ENCODE data around the gene EMP3. TPM values are rescaled to one million over a fixed set of nuclear protein-coding genes. Genes with fewer than 3 reads are reported as not detected.
"Not testable (repeated sequence)": the region's sequence is repeated elsewhere in the genome, so short reads cannot be mapped to it uniquely, and the experiment has no call there.

The EMP3 gene
- total RNA-seq, 2 experiments from 2014 or later, result 189 to 191 TPM

GRCh38 chr19:48371367-48371766 lies 46.0 kb downstream of the EMP3 start:
- no peaks in the 10 kb centered on the region for H3K9me3 Mint-ChIP-seq
- no peak overlapping the region for H3K4me3 Mint-ChIP-seq
- H3K27me3 Mint-ChIP-seq, result no peaks in the 10 kb centered on the region
- no peak for ATAC-seq
- DNase-seq, result no peak
- intact Hi-C loops (cut with micrococcal nuclease), result no loop called here
- no peak overlapping the region for H3K27ac Mint-ChIP-seq
- H3K36me3 Mint-ChIP-seq (ENCODE audit: low read depth), result no peaks in the 10 kb centered on the region
- TF ChIP-seq CTCF (IDR thresholded peaks at IDR 0.05), result no peak
- H3K4me1 Mint-ChIP-seq (ENCODE audit: low read depth), result no peaks in the 10 kb centered on the region
- CTCF ChIA-PET, result no interaction called here
- POLR2A ChIA-PET, result no interaction called here

- H3K27ac Mint-ChIP-seq; H3K4me1 Mint-ChIP-seq (ENCODE audit: low read depth); H3K4me3 Mint-ChIP-seq; POLR2A ChIA-PET; H3K36me3 Mint-ChIP-seq (ENCODE audit: low read depth); CTCF ChIA-PET; H3K9me3 Mint-ChIP-seq; H3K27me3 Mint-ChIP-seq; ATAC-seq; DNase-seq; intact Hi-C loops (cut with micrococcal nuclease): not testable (repeated sequence)
These were observed 46.4 kb downstream of the EMP3 start for GRCh38 chr19:48371771-48372170.

GRCh38 chr19:48372904-48373303 lies 47.6 kb downstream of the EMP3 start:
- H3K27ac Mint-ChIP-seq, result no peak overlapping the region
- POLR2A ChIA-PET, result interaction anchor here (0.9 to 1.6 kb wide), 2 partner anchors 8 to 14 kb away, joined by 3 to 5 read pairs; no protein-coding TSS in a partner anchor
- no peak for TF ChIP-seq CTCF (IDR thresholded peaks at IDR 0.05)
- intact Hi-C loops (cut with micrococcal nuclease), result no loop called here
- DNase-seq (no peak), ATAC-seq (no peak)
- H3K36me3 Mint-ChIP-seq (ENCODE audit: low read depth), result no peaks in the 10 kb centered on the region
- H3K4me3 Mint-ChIP-seq, result no peak overlapping the region
- CTCF ChIA-PET, result interaction anchor here (1.3 kb wide), 1 partner anchor 58 kb away, joined by 3 read pairs; no protein-coding TSS in a partner anchor
- H3K9me3 Mint-ChIP-seq, result no peaks in the 10 kb centered on the region
- no peaks in the 10 kb centered on the region for H3K4me1 Mint-ChIP-seq (ENCODE audit: low read depth)
- no peaks in the 10 kb centered on the region for H3K27me3 Mint-ChIP-seq

GRCh38 chr19:48373567-48373966 lies 48.2 kb downstream of the EMP3 start:
- POLR2A ChIA-PET, result interaction anchor here (0.9 to 1.6 kb wide), 2 partner anchors 9 to 13 kb away, joined by 3 to 5 read pairs; no protein-coding TSS in a partner anchor
- no peak for TF ChIP-seq CTCF (IDR thresholded peaks at IDR 0.05)

GRCh38 chr19:48378194-48378570 lies 52.8 kb downstream of the EMP3 start:
- Mint-ChIP-seq H3K36me3 (ENCODE audit: low read depth) (peaks cover 8% of the 10 kb centered on the region), H3K27me3 (no peaks in the 10 kb centered on the region), H3K4me3 (no peak overlapping the region), H3K27ac (no peak overlapping the region), H3K4me1 (ENCODE audit: low read depth) (no peaks in the 10 kb centered on the region), H3K9me3 (no peaks in the 10 kb centered on the region)
- ATAC-seq (no peak), DNase-seq (no peak)
- CTCF ChIA-PET, result no interaction called here
- TF ChIP-seq CTCF (IDR thresholded peaks at IDR 0.05), result no peak
- intact Hi-C loops (cut with micrococcal nuclease), result no loop called here
- POLR2A ChIA-PET, result no interaction called here

More at GRCh38 chr19:48373567-48373966, 48.2 kb downstream of the EMP3 start:
- no peaks in the 10 kb centered on the region for H3K36me3 Mint-ChIP-seq (ENCODE audit: low read depth)
- DNase-seq, result no peak
- H3K4me3 Mint-ChIP-seq, result no peak overlapping the region
- H3K27me3 Mint-ChIP-seq, result no peaks in the 10 kb centered on the region
- intact Hi-C loops (cut with micrococcal nuclease), result no loop called here
- H3K27ac Mint-ChIP-seq, result no peak overlapping the region
- H3K4me1 Mint-ChIP-seq (ENCODE audit: low read depth), result no peaks in the 10 kb centered on the region
- CTCF ChIA-PET, result interaction anchor here (1.0 to 1.3 kb wide), 2 partner anchors 39 to 59 kb away, joined by 3 read pairs; no protein-coding TSS in a partner anchor
- ATAC-seq, result no peak
- H3K9me3 Mint-ChIP-seq, result no peaks in the 10 kb centered on the region
